ENCODE results near the gene HEXIM2. TPM values are rescaled to one million over a fixed set of nuclear protein-coding genes. Genes with fewer than 3 reads are reported as not detected.

Gene HEXIM2
- total and polyA plus RNA-seq, 2 of the 13 experiments (the other 11 are each of a cell fraction or from before 2014, with no cell fraction given) = 27.1 to 32.4 TPM

GRCh38 chr17:45131616-45132319 is 29.9 kb upstream of the HEXIM2 start (continued):
- TF ChIP-seq ZNF275 (CRISPR knock-in tag; IDR thresholded peaks at IDR 0.05; ENCODE audit: borderline replicate concordance) (peak; percentile 73; the same call in 1 of the 2 replicates), HDAC1 (CRISPR knock-in tag; IDR thresholded peaks at IDR 0.05) (no peak), GPBP1L1 (CRISPR knock-in tag; IDR thresholded peaks at IDR 0.05) (no peak), ZBTB38 (CRISPR knock-in tag; IDR thresholded peaks at IDR 0.05) (no peak; the same call in 1 of the 2 replicates), CREB1 (IDR thresholded peaks at IDR 0.05) (no peak), CREB1 (CRISPR knock-in tag; IDR thresholded peaks at IDR 0.05) (no peak), TBX3 (IDR thresholded peaks at IDR 0.05; ENCODE audit: borderline replicate concordance) (no peak), NAIF1 (CRISPR knock-in tag; IDR thresholded peaks at IDR 0.05; ENCODE audit: borderline replicate concordance) (no peak), ZNF17 (CRISPR knock-in tag; IDR thresholded peaks at IDR 0.05) (no peak), YY1 (IDR thresholded peaks at IDR 0.05; ENCODE audit: insufficient read depth, insufficient replicate concordance, low read depth, low read length) (peak; percentile 30), MXD3 (CRISPR knock-in tag; IDR thresholded peaks at IDR 0.05) (no peak; the same call in 1 of the 2 replicates), E2F5 (CRISPR knock-in tag; conservative IDR thresholded peaks at IDR 0.05) (no peak), HMGXB3 (CRISPR knock-in tag; IDR thresholded peaks at IDR 0.05; ENCODE audit: borderline replicate concordance) (no peak), GATAD1 (CRISPR knock-in tag; IDR thresholded peaks at IDR 0.05) (peak; percentile 55; the same call in 1 of the 2 replicates), ZNF496 (CRISPR knock-in tag; IDR thresholded peaks at IDR 0.05; ENCODE audit: insufficient replicate concordance) (no peak), ZNF607 (CRISPR knock-in tag; IDR thresholded peaks at IDR 0.05; ENCODE audit: borderline replicate concordance) (no peak), KDM5A (IDR thresholded peaks at IDR 0.05; ENCODE audit: borderline replicate concordance, low read length) (peak; percentile 91), FOXK2 (IDR thresholded peaks at IDR 0.05) (no peak), RBM22 (optimal IDR thresholded peaks at IDR 0.05; ENCODE audit: low read length) (no peak), GLI4 (CRISPR knock-in tag; IDR thresholded peaks at IDR 0.05; ENCODE audit: borderline replicate concordance) (peak; percentile 48; the same call in 1 of the 2 replicates), ZNF10 (CRISPR knock-in tag; IDR thresholded peaks at IDR 0.05; ENCODE audit: borderline replicate concordance, low read depth) (no peak), RXRA (CRISPR knock-in tag; IDR thresholded peaks at IDR 0.05) (peak; percentile 70; the same call in 1 of the 2 replicates)
